DOHH2 (cell line): Measurements from ENCODE around the gene COL19A1.

Source experiments
- EZH2phosphoT487 ChIP-seq: fragments of 200-600 bp; sonication (generic); IDR thresholded peaks from 2 replicates; pipeline ENCODE4 v1.6.1; 2017; ENCODE audit warnings: borderline replicate concordance, mild to moderate bottlenecking, antibody characterized with exemption, low read length, moderate library complexity, mixed read lengths
- TF ChIP-seq, protein P1 (sequence below): fragments of 200-600 bp; sonication (generic); IDR thresholded peaks from one replicate; pipeline ENCODE4 v1.5.1; 2014; ENCODE audit warnings: antibody characterized with exemption, mild to moderate bottlenecking, low read depth, low read length; ENCODE audit not compliant: poor library complexity, severe bottlenecking

DNA sequence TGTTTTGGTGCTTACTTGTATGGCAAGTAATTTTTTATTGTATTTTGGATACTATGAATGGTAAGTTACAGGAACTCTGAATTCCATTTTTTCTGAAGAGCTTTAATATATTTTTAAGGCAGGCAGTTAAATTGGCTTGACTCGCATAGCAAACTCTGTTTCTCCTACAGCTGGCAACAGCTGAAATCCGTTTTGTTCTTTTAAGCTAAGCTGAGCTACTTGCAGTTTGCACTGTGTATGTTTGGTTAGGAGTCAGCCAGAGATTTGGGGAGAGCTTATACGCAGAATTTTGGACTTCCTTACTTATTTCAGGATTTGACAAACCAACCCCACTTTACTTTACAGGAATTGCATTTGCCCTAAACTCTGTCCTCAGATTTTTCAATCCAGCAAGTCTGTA lies 179.1 kb downstream of the COL19A1 start:
- TF ChIP-seq, protein P1, sequence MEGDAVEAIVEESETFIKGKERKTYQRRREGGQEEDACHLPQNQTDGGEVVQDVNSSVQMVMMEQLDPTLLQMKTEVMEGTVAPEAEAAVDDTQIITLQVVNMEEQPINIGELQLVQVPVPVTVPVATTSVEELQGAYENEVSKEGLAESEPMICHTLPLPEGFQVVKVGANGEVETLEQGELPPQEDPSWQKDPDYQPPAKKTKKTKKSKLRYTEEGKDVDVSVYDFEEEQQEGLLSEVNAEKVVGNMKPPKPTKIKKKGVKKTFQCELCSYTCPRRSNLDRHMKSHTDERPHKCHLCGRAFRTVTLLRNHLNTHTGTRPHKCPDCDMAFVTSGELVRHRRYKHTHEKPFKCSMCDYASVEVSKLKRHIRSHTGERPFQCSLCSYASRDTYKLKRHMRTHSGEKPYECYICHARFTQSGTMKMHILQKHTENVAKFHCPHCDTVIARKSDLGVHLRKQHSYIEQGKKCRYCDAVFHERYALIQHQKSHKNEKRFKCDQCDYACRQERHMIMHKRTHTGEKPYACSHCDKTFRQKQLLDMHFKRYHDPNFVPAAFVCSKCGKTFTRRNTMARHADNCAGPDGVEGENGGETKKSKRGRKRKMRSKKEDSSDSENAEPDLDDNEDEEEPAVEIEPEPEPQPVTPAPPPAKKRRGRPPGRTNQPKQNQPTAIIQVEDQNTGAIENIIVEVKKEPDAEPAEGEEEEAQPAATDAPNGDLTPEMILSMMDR = no peak
- no peak for TF ChIP-seq EZH2phosphoT487
